ENCODE results near the gene CDKN2B-AS1.

Gene CDKN2B-AS1

GRCh38 chr9:21995006-21995665 is 545 bp downstream of the CDKN2B-AS1 start:
- no peak overlapping the region for H3K27ac ChIP-seq (ENCODE audit: insufficient read depth, low read depth, low read length, poor library complexity, severe bottlenecking)
- H3K4me1 ChIP-seq (ENCODE audit: control insufficient read depth, insufficient read depth, low read length), result peaks cover 15% of the 10 kb centered on the region
- peak overlapping the region; percentile 42 for H3K4me3 ChIP-seq (ENCODE audit: insufficient read depth, low read depth, low read length)
- peaks cover 96% of the 10 kb centered on the region for H3K27me3 ChIP-seq (ENCODE audit: control insufficient read depth, insufficient read depth, low read length, poor library complexity, severe bottlenecking)
- H3K36me3 ChIP-seq (ENCODE audit: control insufficient read depth, insufficient read depth, low read length), result no peaks in the 10 kb centered on the region
- H3K9me3 ChIP-seq (ENCODE audit: control insufficient read depth, low read length), result no peaks in the 10 kb centered on the region
- 0% methylated on average over 56 of the region's 56 CpGs for WGBS, 2 experiments

- 1 to 2% methylated on average over 54 of the region's 54 CpGs for WGBS, 2 experiments
- no peak overlapping the region for H3K27ac ChIP-seq (ENCODE audit: insufficient read depth, low read depth, low read length, poor library complexity, severe bottlenecking)
- H3K9me3 ChIP-seq (ENCODE audit: control insufficient read depth, low read length), result no peaks in the 10 kb centered on the region
- H3K4me3 ChIP-seq (ENCODE audit: insufficient read depth, low read depth, low read length), result peak overlapping the region; percentile 42
- H3K36me3 ChIP-seq (ENCODE audit: control insufficient read depth, insufficient read depth, low read length), result no peaks in the 10 kb centered on the region
- H3K27me3 ChIP-seq (ENCODE audit: control insufficient read depth, insufficient read depth, low read length, poor library complexity, severe bottlenecking), result peaks cover 96% of the 10 kb centered on the region
- peaks cover 15% of the 10 kb centered on the region for H3K4me1 ChIP-seq (ENCODE audit: control insufficient read depth, insufficient read depth, low read length)
Measured at GRCh38 chr9:21995666-21996398, 1.2 kb downstream of the CDKN2B-AS1 start.

GRCh38 chr9:21996438-21996837 is 1.8 kb downstream of the CDKN2B-AS1 start:
- H3K4me3 ChIP-seq (ENCODE audit: insufficient read depth, low read depth, low read length), result no peak overlapping the region
- peaks cover 96% of the 10 kb centered on the region for H3K27me3 ChIP-seq (ENCODE audit: control insufficient read depth, insufficient read depth, low read length, poor library complexity, severe bottlenecking)
- 6 to 12% methylated on average over 5 to 9 of the region's 9 CpGs for WGBS, 2 experiments
- no peak overlapping the region for H3K27ac ChIP-seq (ENCODE audit: insufficient read depth, low read depth, low read length, poor library complexity, severe bottlenecking)
- H3K4me1 ChIP-seq (ENCODE audit: control insufficient read depth, insufficient read depth, low read length), result peaks cover 15% of the 10 kb centered on the region
- no peaks in the 10 kb centered on the region for H3K36me3 ChIP-seq (ENCODE audit: control insufficient read depth, insufficient read depth, low read length)
- H3K9me3 ChIP-seq (ENCODE audit: control insufficient read depth, low read length), result no peaks in the 10 kb centered on the region

GRCh38 chr9:21996858-21997257 is 2.3 kb downstream of the CDKN2B-AS1 start:
- peaks cover 15% of the 10 kb centered on the region for H3K4me1 ChIP-seq (ENCODE audit: control insufficient read depth, insufficient read depth, low read length)
- no peaks in the 10 kb centered on the region for H3K36me3 ChIP-seq (ENCODE audit: control insufficient read depth, insufficient read depth, low read length)
- no peak overlapping the region for H3K4me3 ChIP-seq (ENCODE audit: insufficient read depth, low read depth, low read length)
- no peaks in the 10 kb centered on the region for H3K9me3 ChIP-seq (ENCODE audit: control insufficient read depth, low read length)
- no peak overlapping the region for H3K27ac ChIP-seq (ENCODE audit: insufficient read depth, low read depth, low read length, poor library complexity, severe bottlenecking)
- peaks cover 96% of the 10 kb centered on the region for H3K27me3 ChIP-seq (ENCODE audit: control insufficient read depth, insufficient read depth, low read length, poor library complexity, severe bottlenecking)
- WGBS, 2 experiments, result 34 to 35% methylated on average over 3 to 5 of the region's 5 CpGs

GRCh38 chr9:21997480-21997879 is 2.9 kb downstream of the CDKN2B-AS1 start:
- WGBS, 2 experiments, result 83 to 85% methylated on average over 1 of the region's 1 CpG
- H3K9me3 ChIP-seq (ENCODE audit: control insufficient read depth, low read length), result no peaks in the 10 kb centered on the region
- peaks cover 15% of the 10 kb centered on the region for H3K4me1 ChIP-seq (ENCODE audit: control insufficient read depth, insufficient read depth, low read length)
- H3K27me3 ChIP-seq (ENCODE audit: control insufficient read depth, insufficient read depth, low read length, poor library complexity, severe bottlenecking), result peaks cover 96% of the 10 kb centered on the region
- H3K4me3 ChIP-seq (ENCODE audit: insufficient read depth, low read depth, low read length), result no peak overlapping the region
- H3K27ac ChIP-seq (ENCODE audit: insufficient read depth, low read depth, low read length, poor library complexity, severe bottlenecking), result no peak overlapping the region
- no peaks in the 10 kb centered on the region for H3K36me3 ChIP-seq (ENCODE audit: control insufficient read depth, insufficient read depth, low read length)

- H3K4me3 ChIP-seq (ENCODE audit: insufficient read depth, low read depth, low read length), result no peak overlapping the region
- H3K36me3 ChIP-seq (ENCODE audit: control insufficient read depth, insufficient read depth, low read length), result no peaks in the 10 kb centered on the region
- 33 to 44% methylated on average over 1 of the region's 2 CpGs for WGBS, 2 experiments
- H3K27me3 ChIP-seq (ENCODE audit: control insufficient read depth, insufficient read depth, low read length, poor library complexity, severe bottlenecking), result peaks cover 96% of the 10 kb centered on the region
- H3K27ac ChIP-seq (ENCODE audit: insufficient read depth, low read depth, low read length, poor library complexity, severe bottlenecking), result no peak overlapping the region
- H3K9me3 ChIP-seq (ENCODE audit: control insufficient read depth, low read length), result no peaks in the 10 kb centered on the region
- peaks cover 15% of the 10 kb centered on the region for H3K4me1 ChIP-seq (ENCODE audit: control insufficient read depth, insufficient read depth, low read length)
Measured at GRCh38 chr9:21998026-21998425, 3.4 kb downstream of the CDKN2B-AS1 start.

GRCh38 chr9:22002038-22002437 is 7.4 kb downstream of the CDKN2B-AS1 start:
- Histone ChIP-seq H3K27me3 (ENCODE audit: control insufficient read depth, insufficient read depth, low read length, poor library complexity, severe bottlenecking) (peaks cover 96% of the 10 kb centered on the region), H3K9me3 (ENCODE audit: control insufficient read depth, low read length) (no peaks in the 10 kb centered on the region), H3K4me1 (ENCODE audit: control insufficient read depth, insufficient read depth, low read length) (no peaks in the 10 kb centered on the region), H3K4me3 (ENCODE audit: insufficient read depth, low read depth, low read length) (no peak overlapping the region), H3K36me3 (ENCODE audit: control insufficient read depth, insufficient read depth, low read length) (no peaks in the 10 kb centered on the region), H3K27ac (ENCODE audit: insufficient read depth, low read depth, low read length, poor library complexity, severe bottlenecking) (no peak overlapping the region)
- 50 to 82% methylated on average over 1 of the region's 1 CpG for WGBS, 2 experiments

GRCh38 chr9:22005021-22005701 is 10.6 kb downstream of the CDKN2B-AS1 start:
- Histone ChIP-seq H3K27me3 (ENCODE audit: control insufficient read depth, insufficient read depth, low read length, poor library complexity, severe bottlenecking) (peaks cover 94% of the 10 kb centered on the region), H3K4me3 (ENCODE audit: insufficient read depth, low read depth, low read length) (no peak overlapping the region), H3K9me3 (ENCODE audit: control insufficient read depth, low read length) (no peaks in the 10 kb centered on the region), H3K36me3 (ENCODE audit: control insufficient read depth, insufficient read depth, low read length) (no peaks in the 10 kb centered on the region), H3K27ac (ENCODE audit: insufficient read depth, low read depth, low read length, poor library complexity, severe bottlenecking) (no peak overlapping the region), H3K4me1 (ENCODE audit: control insufficient read depth, insufficient read depth, low read length) (peaks cover 3% of the 10 kb centered on the region)
- WGBS, 2 experiments, result 0 to 1% methylated on average over 23 to 24 of the region's 25 CpGs

GRCh38 chr9:22005702-22006606 is 11.4 kb downstream of the CDKN2B-AS1 start:
- H3K36me3 ChIP-seq (ENCODE audit: control insufficient read depth, insufficient read depth, low read length), result no peaks in the 10 kb centered on the region
- no peak overlapping the region for H3K27ac ChIP-seq (ENCODE audit: insufficient read depth, low read depth, low read length, poor library complexity, severe bottlenecking)
- H3K27me3 ChIP-seq (ENCODE audit: control insufficient read depth, insufficient read depth, low read length, poor library complexity, severe bottlenecking), result peaks cover 94% of the 10 kb centered on the region
- 2% methylated on average over 44 of the region's 44 CpGs for WGBS, 2 experiments
- peaks cover 3% of the 10 kb centered on the region for H3K4me1 ChIP-seq (ENCODE audit: control insufficient read depth, insufficient read depth, low read length)
- H3K4me3 ChIP-seq (ENCODE audit: insufficient read depth, low read depth, low read length), result no peak overlapping the region
- no peaks in the 10 kb centered on the region for H3K9me3 ChIP-seq (ENCODE audit: control insufficient read depth, low read length)
